ENCODE measurements around the gene ARL14EPL. TPM values are rescaled to one million over a fixed set of nuclear protein-coding genes. Genes with fewer than 3 reads are reported as not detected.

The ARL14EPL gene
- total and polyA plus RNA-seq, 3 donors from 2014 or later, result 0.21 TPM; not detected in 2

- DNase-seq, result no peak
- Histone ChIP-seq H3K4me1 (no peaks in the 10 kb centered on the region), H3K9me3 (no peaks in the 10 kb centered on the region), H3K27me3 (no peaks in the 10 kb centered on the region), H3K36me3 (ENCODE audit: low read depth, missing control alignments) (no peaks in the 10 kb centered on the region), H3K4me3 (no peak overlapping the region), H3K27ac (no peak overlapping the region)
- no peak for TF ChIP-seq POLR2A (IDR thresholded peaks at IDR 0.05)
- TF ChIP-seq, protein P1, sequence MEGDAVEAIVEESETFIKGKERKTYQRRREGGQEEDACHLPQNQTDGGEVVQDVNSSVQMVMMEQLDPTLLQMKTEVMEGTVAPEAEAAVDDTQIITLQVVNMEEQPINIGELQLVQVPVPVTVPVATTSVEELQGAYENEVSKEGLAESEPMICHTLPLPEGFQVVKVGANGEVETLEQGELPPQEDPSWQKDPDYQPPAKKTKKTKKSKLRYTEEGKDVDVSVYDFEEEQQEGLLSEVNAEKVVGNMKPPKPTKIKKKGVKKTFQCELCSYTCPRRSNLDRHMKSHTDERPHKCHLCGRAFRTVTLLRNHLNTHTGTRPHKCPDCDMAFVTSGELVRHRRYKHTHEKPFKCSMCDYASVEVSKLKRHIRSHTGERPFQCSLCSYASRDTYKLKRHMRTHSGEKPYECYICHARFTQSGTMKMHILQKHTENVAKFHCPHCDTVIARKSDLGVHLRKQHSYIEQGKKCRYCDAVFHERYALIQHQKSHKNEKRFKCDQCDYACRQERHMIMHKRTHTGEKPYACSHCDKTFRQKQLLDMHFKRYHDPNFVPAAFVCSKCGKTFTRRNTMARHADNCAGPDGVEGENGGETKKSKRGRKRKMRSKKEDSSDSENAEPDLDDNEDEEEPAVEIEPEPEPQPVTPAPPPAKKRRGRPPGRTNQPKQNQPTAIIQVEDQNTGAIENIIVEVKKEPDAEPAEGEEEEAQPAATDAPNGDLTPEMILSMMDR (IDR thresholded peaks at IDR 0.05), result no peak
- intact Hi-C loops (cut with DNase I; ENCODE audit: low total_unique reads), result no loop called here
These were observed 21.2 kb upstream of the ARL14EPL start for GRCh38 chr5:116011046-116011445.

DNA sequence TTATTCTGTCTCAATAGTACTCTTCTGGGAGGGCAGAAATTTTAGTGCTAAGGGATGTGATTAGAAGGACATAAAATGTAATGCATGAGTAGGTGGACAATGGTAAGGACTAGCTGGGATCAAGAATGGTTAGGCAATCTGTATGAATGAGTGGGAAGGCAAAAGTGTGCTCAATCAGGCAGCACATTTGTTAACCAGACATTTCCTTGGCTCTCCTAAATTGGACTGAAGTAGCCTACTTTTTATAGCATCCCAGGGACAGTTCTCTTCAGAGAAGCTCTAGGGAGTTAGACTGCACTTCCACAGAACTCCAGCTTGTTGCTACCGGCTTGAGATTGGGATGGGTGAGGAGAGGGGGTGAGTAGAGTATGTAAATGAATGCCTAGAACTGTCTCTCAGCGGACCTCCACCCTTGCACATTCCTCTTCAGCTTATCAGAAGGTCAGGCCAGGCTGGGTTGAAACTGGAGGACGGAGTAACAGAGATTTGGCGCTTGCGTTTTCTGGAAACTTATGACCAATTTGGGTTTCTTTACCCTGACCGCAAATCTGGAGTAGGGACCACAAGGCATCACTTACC is 19.0 kb upstream of the ARL14EPL start:
- H3K36me3 ChIP-seq (ENCODE audit: low read depth, missing control alignments), result no peaks in the 10 kb centered on the region
- H3K4me3 ChIP-seq, result no peak overlapping the region
- DNase-seq, result no peak
- no peak for TF ChIP-seq POLR2A (IDR thresholded peaks at IDR 0.05)
- TF ChIP-seq, protein P1 (IDR thresholded peaks at IDR 0.05), result no peak
- no peaks in the 10 kb centered on the region for H3K4me1 ChIP-seq
- 64 to 66% methylated on average over 6 of the region's 6 CpGs for WGBS, 2 donors
- H3K27ac ChIP-seq, result no peak overlapping the region
- H3K9me3 ChIP-seq, result no peaks in the 10 kb centered on the region
- intact Hi-C loops (cut with DNase I; ENCODE audit: low total_unique reads), result no loop called here
- no peaks in the 10 kb centered on the region for H3K27me3 ChIP-seq

DNA sequence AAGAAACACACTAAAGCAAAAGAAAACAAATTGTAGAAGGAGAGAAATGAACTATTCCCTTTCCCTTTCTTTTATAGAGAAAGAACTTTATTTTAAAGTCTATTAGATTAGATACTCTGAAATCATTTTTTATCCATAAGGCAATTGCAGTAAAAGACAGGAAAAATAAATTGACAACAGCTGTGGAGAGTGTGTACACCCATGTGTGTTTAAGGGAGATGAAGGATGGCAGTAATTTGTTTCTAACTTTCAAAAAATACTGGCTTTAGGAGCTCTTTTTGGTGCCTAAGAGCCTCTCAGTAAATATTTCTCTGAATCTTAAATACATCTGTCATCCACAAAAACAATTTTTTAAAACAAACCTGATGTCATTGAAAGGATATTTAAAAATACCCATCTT is 18.3 kb upstream of the ARL14EPL start:
- H3K36me3 ChIP-seq (ENCODE audit: low read depth, missing control alignments), result no peaks in the 10 kb centered on the region
- intact Hi-C loops (cut with DNase I; ENCODE audit: low total_unique reads), result no loop called here
- H3K9me3 ChIP-seq, result no peaks in the 10 kb centered on the region
- no peak overlapping the region for H3K4me3 ChIP-seq
- H3K27me3 ChIP-seq, result no peaks in the 10 kb centered on the region
- no peak for DNase-seq
- H3K4me1 ChIP-seq, result no peaks in the 10 kb centered on the region
- no peak for TF ChIP-seq POLR2A (IDR thresholded peaks at IDR 0.05)
- TF ChIP-seq, protein P1 (IDR thresholded peaks at IDR 0.05), result no peak
- H3K27ac ChIP-seq, result no peak overlapping the region

GRCh38 chr5:116023619-116024018 is 8.7 kb upstream of the ARL14EPL start:
- Histone ChIP-seq H3K4me1 (no peaks in the 10 kb centered on the region), H3K27ac (no peak overlapping the region), H3K4me3 (no peak overlapping the region), H3K36me3 (ENCODE audit: low read depth, missing control alignments) (no peaks in the 10 kb centered on the region), H3K27me3 (no peaks in the 10 kb centered on the region), H3K9me3 (no peaks in the 10 kb centered on the region)
- no peak for TF ChIP-seq POLR2A (IDR thresholded peaks at IDR 0.05)
- TF ChIP-seq, protein P1 (IDR thresholded peaks at IDR 0.05), result no peak
- intact Hi-C loops (cut with DNase I; ENCODE audit: low total_unique reads), result no loop called here
- no peak for DNase-seq

DNA sequence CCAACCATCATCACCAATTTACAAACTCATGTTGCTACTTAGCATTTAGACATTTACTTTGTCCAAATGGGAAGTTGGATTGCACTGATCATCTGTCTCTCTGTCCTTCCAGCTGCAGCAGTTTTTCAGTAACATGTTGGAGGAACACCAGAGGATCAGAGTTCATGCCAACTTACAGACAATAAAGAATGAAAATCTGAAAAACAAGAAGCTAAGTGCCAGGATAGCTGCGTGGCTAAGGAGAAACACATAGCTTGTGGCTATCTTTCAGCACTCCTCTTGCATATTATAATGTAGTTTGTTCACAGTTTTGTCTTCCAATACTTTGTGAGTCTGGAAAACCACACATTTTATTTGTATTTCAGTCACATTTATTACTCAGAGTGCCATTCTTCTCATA is 6.4 kb upstream of the ARL14EPL start:
- Histone ChIP-seq H3K27me3 (no peaks in the 10 kb centered on the region), H3K9me3 (no peaks in the 10 kb centered on the region), H3K4me3 (no peak overlapping the region), H3K36me3 (ENCODE audit: low read depth, missing control alignments) (no peaks in the 10 kb centered on the region), H3K27ac (no peak overlapping the region), H3K4me1 (no peaks in the 10 kb centered on the region)
- 78 to 80% methylated on average over 1 of the region's 1 CpG for whole genome bisulfite sequencing, 2 donors
- DNase-seq, result no peak
- TF ChIP-seq, protein P1 (IDR thresholded peaks at IDR 0.05), result no peak
- TF ChIP-seq POLR2A (IDR thresholded peaks at IDR 0.05), result no peak
- intact Hi-C loops (cut with DNase I; ENCODE audit: low total_unique reads), result no loop called here
